ENCODE data around the gene MICB. TPM values are rescaled to one million over a fixed set of nuclear protein-coding genes. Genes with fewer than 3 reads are reported as not detected.
"Not testable (repeated sequence)": the region's sequence is repeated elsewhere in the genome, so short reads cannot be mapped to it uniquely, and the experiment has no call there.

Gene MICB
- total and polyA plus RNA-seq, 12 donors: 0.66 to 4.3 (median 1.4) TPM

GRCh38 chr6:31495580-31495979, 2.4 kb upstream of the MICB start:
- H3K36me3 ChIP-seq: no peaks in the 10 kb centered on the region
- no peaks in the 10 kb centered on the region for H3K9me3 ChIP-seq
- peak overlapping the region in 6 of 10 donors; percentile 73 to 89 (median 78) for H3K27ac ChIP-seq
- peaks cover 0 to 25% (median 7%) of the 10 kb centered on the region in 7 donors for H3K27me3 ChIP-seq
- intact Hi-C loops (cut with DNase I): loop anchor here in 5 of 10 donors (2.0 to 5.0 kb wide), 4 partner anchors 37 to 102 kb away; partner anchors contain the start of gene DDX39B (in 4 of the 5)
- WGBS, 2 donors: 79 to 82% methylated on average over 2 of the region's 2 CpGs
- H3K4me1 ChIP-seq: peaks cover 0 to 55% (median 33%) of the 10 kb centered on the region in 9 donors
- DNase-seq (no peak), ATAC-seq (no peak)
- peak overlapping the region in 7 of 10 donors; percentile 63 to 94 (median 72) for H3K4me3 ChIP-seq
- no peak for TF ChIP-seq CTCF (IDR thresholded peaks at IDR 0.05)

- H3K36me3 ChIP-seq, DNase-seq, ATAC-seq, H3K27ac ChIP-seq, H3K9me3 ChIP-seq: not testable (repeated sequence)
- H3K27me3 ChIP-seq: peaks cover 0 to 22% (median 7%) of the 10 kb centered on the region in 7 donors
- peak overlapping the region in 2 of 10 donors; percentile 63 to 70 for H3K4me3 ChIP-seq
- intact Hi-C loops (cut with DNase I): loop anchor here in 4 of 10 donors (5.0 kb wide), 3 partner anchors 35 to 100 kb away; partner anchors contain the start of gene DDX39B (in 3 of the 4)
- WGBS, 2 donors: 59 to 64% methylated on average over 4 of the region's 4 CpGs
- peaks cover 0 to 55% (median 29%) of the 10 kb centered on the region in 9 donors for H3K4me1 ChIP-seq
Observed at GRCh38 chr6:31496826-31497225, 1.1 kb upstream of the MICB start.

- no peak for ATAC-seq
- intact Hi-C loops (cut with DNase I): loop anchor here in 5 of 10 donors (2.0 to 5.0 kb wide), 4 partner anchors 34 to 99 kb away; partner anchors contain the start of gene DDX39B (in 3 of the 5)
- TF ChIP-seq CTCF (IDR thresholded peaks at IDR 0.05): no peak
- H3K4me1 ChIP-seq: peaks cover 0 to 43% (median 18%) of the 10 kb centered on the region in 9 donors
- H3K27me3 ChIP-seq: peaks cover 0 to 25% (median 7%) of the 10 kb centered on the region in 7 donors
- DNase-seq: no peak
- peak overlapping the region in 8 of 10 donors; percentile 30 to 74 (median 65) for H3K4me3 ChIP-seq
- no peaks in the 10 kb centered on the region for H3K36me3 ChIP-seq
- H3K27ac ChIP-seq: no peak overlapping the region
- WGBS, 2 donors: 7 to 17% methylated on average over 21 of the region's 21 CpGs
- H3K9me3 ChIP-seq: peaks cover 0 to 6% (median 0%) of the 10 kb centered on the region in 11 donors
Observed at GRCh38 chr6:31498748-31499147, 803 bp downstream of the MICB start.

GRCh38 chr6:31499648-31500047, 1.7 kb downstream of the MICB start:
- Histone ChIP-seq H3K4me1 (peaks cover 0 to 43% (median 17%) of the 10 kb centered on the region in 9 donors), H3K27me3 (peaks cover 0 to 17% (median 3%) of the 10 kb centered on the region in 7 donors)
- not testable (repeated sequence) for H3K4me3 ChIP-seq, H3K27ac ChIP-seq, DNase-seq, ATAC-seq, H3K9me3 ChIP-seq, H3K36me3 ChIP-seq
- intact Hi-C loops (cut with DNase I): loop anchor here in 5 of 10 donors (2.0 to 5.0 kb wide), 4 partner anchors 33 to 98 kb away; partner anchors contain the start of gene DDX39B (in 3 of the 5)
- 100% methylated on average over 1 of the region's 2 CpGs for WGBS, 2 donors

GRCh38 chr6:31502586-31502985, 4.6 kb downstream of the MICB start:
- H3K4me3 ChIP-seq: no peak overlapping the region
- DNase-seq (no peak), ATAC-seq (no peak)
- H3K9me3 ChIP-seq: peaks cover 0 to 6% (median 0%) of the 10 kb centered on the region in 11 donors
- H3K27ac ChIP-seq: no peak overlapping the region
- H3K27me3 ChIP-seq: peaks cover 0 to 15% (median 3%) of the 10 kb centered on the region in 7 donors
- no peak for TF ChIP-seq CTCF (IDR thresholded peaks at IDR 0.05)
- peaks cover 0 to 21% (median 0%) of the 10 kb centered on the region in 9 donors for H3K36me3 ChIP-seq
- intact Hi-C loops (cut with DNase I): no loop called here
- peaks cover 0 to 22% (median 11%) of the 10 kb centered on the region in 9 donors for H3K4me1 ChIP-seq

GRCh38 chr6:31509036-31509435, 11.1 kb downstream of the MICB start:
- intact Hi-C loops (cut with DNase I); DNase-seq; H3K27ac ChIP-seq; H3K27me3 ChIP-seq; H3K9me3 ChIP-seq; H3K4me1 ChIP-seq; H3K4me3 ChIP-seq: not testable (repeated sequence)
- peak in 1 of 8 donors; percentile 30 for ATAC-seq
- WGBS, 2 donors: 46 to 87% methylated on average over 1 to 2 of the region's 2 CpGs
- H3K36me3 ChIP-seq: peaks cover 0 to 56% (median 0%) of the 10 kb centered on the region in 9 donors
